Thyroid gland (tissue), 4 donors: ENCODE data around the gene SASH1. TPM values are rescaled to one million over a fixed set of nuclear protein-coding genes. Genes with fewer than 3 reads are reported as not detected.

Source experiments
- DNase-seq, 2 donors: peaks; one replicate each; pipeline ENCODE4 v3.0.0-alpha.2; 2019
- H3K27ac ChIP-seq, 3 donors: fragments of 200-600 bp; sonication (generic); 1 replicate in 2 of 3; 2 replicates in 1 of 3; pipeline ENCODE4 v1.5.1; 2016 to 2019; ENCODE audit warnings: mild to moderate bottlenecking in 1 of 3, moderate library complexity in 1 of 3
- H3K27me3 ChIP-seq: fragments of 200-600 bp; sonication (generic); one replicate; pipeline ENCODE4 v1.5.1; 2019
- H3K36me3 ChIP-seq, 2 donors: fragments of 200-600 bp; sonication (generic); one replicate each; pipeline ENCODE4 v1.5.1; 2016 to 2019
- H3K4me1 ChIP-seq, 2 donors: fragments of 200-600 bp; sonication (generic); one replicate each; pipeline ENCODE4 v1.5.1; 2017 to 2019
- H3K4me3 ChIP-seq, 3 donors: fragments of 200-600 bp; sonication (generic); replicated peaks in 1 of 3; 1 replicate in 2 of 3; 2 replicates in 1 of 3; pipeline ENCODE4 v1.5.1; 2016; ENCODE audit warnings: mild to moderate bottlenecking in 1 of 3
- H3K9me3 ChIP-seq: fragments of 200-600 bp; sonication (generic); one replicate; pipeline ENCODE4 v1.5.1; 2017
- CTCF ChIP-seq, 6 experiments: fragments of 200-600 bp in 3 of 6; fragments of 450-650 bp in 3 of 6; sonication (generic) in 3 of 6; IDR thresholded peaks; one replicate each; pipeline ENCODE4 v1.5.1; 2016 to 2019; ENCODE audit warnings: antibody characterized with exemption in 6 of 6, mild to moderate bottlenecking in 2 of 6, inconsistent platforms in 1 of 6, moderate library complexity in 1 of 6
- POLR2A ChIP-seq, 2 donors: fragments of 450-650 bp; IDR thresholded peaks; one replicate each; pipeline ENCODE4 v1.6.1; 2017; ENCODE audit warnings: antibody characterized with exemption in 2 of 2, mild to moderate bottlenecking in 2 of 2, moderate library complexity in 1 of 2
- WGBS, 2 donors: methylation state at CpG; one replicate each; pipeline ENCODE4 v1.1.5; 2017; 5-methylcytosine and 5-hydroxymethylcytosine counted together
- intact Hi-C: fragments of 100-400 bp; cut with DNase I; formaldehyde crosslinking; loops from one replicate; pipeline ENCODE4 v1.15.1; 2023
- total RNA-seq, 4 donors: library from RNA; depleted of rRNA; stranded (reverse); fragments of >200 nt; gene quantifications; one replicate each; pipeline ENCODE4 v1.2.3, GENCODE V29; 2016

SASH1 gene
- total RNA-seq, 4 donors from 2014 or later, result 154 to 235 (median 190) TPM

GRCh38 chr6:148479497-148479896 is 136.9 kb downstream of the SASH1 start:
- Histone ChIP-seq H3K9me3 (no peaks in the 10 kb centered on the region), H3K27me3 (no peaks in the 10 kb centered on the region), H3K27ac (no peak overlapping the region), H3K36me3 (peaks cover 6 to 14% of the 10 kb centered on the region in 2 donors), H3K4me1 (no peaks in the 10 kb centered on the region), H3K4me3 (no peak overlapping the region)
- DNase-seq, result no peak
- 96 to 97% methylated on average over 5 of the region's 5 CpGs for WGBS, 2 donors
- intact Hi-C loops, result no loop called here
- TF ChIP-seq POLR2A (IDR thresholded peaks at IDR 0.05) (no peak), CTCF (IDR thresholded peaks at IDR 0.05) (no peak)

GRCh38 chr6:148487461-148487860 is 144.8 kb downstream of the SASH1 start:
- Histone ChIP-seq H3K36me3 (peaks cover 11 to 17% of the 10 kb centered on the region in 2 donors), H3K27ac (no peak overlapping the region), H3K4me1 (no peaks in the 10 kb centered on the region), H3K27me3 (no peaks in the 10 kb centered on the region), H3K4me3 (no peak overlapping the region), H3K9me3 (no peaks in the 10 kb centered on the region)
- no peak for DNase-seq
- intact Hi-C loops, result no loop called here
- WGBS, 2 donors, result 87 to 96% methylated on average over 10 of the region's 10 CpGs
- TF ChIP-seq CTCF (IDR thresholded peaks at IDR 0.05), result no peak
- TF ChIP-seq POLR2A (IDR thresholded peaks at IDR 0.05), result no peak

GRCh38 chr6:148491638-148492251 is 149.1 kb downstream of the SASH1 start:
- H3K4me3 ChIP-seq, result no peak overlapping the region
- H3K27ac ChIP-seq, result peak overlapping the region; percentile 21 to 36 (median 32)
- 72 to 81% methylated on average over 6 of the region's 6 CpGs for WGBS, 2 donors
- no peaks in the 10 kb centered on the region for H3K27me3 ChIP-seq
- TF ChIP-seq POLR2A (IDR thresholded peaks at IDR 0.05), result no peak
- no peak for TF ChIP-seq CTCF (IDR thresholded peaks at IDR 0.05)
- H3K36me3 ChIP-seq, result peaks cover 10 to 11% of the 10 kb centered on the region in 2 donors
- peaks cover 2 to 14% of the 10 kb centered on the region in 2 donors for H3K4me1 ChIP-seq
- intact Hi-C loops, result no loop called here
- H3K9me3 ChIP-seq, result no peaks in the 10 kb centered on the region
- DNase-seq, result no peak

- H3K27ac ChIP-seq, result peak overlapping the region in 1 of 3 donors; percentile 36
- H3K27me3 ChIP-seq, result no peaks in the 10 kb centered on the region
- TF ChIP-seq CTCF (IDR thresholded peaks at IDR 0.05) (no peak), POLR2A (IDR thresholded peaks at IDR 0.05) (no peak)
- H3K9me3 ChIP-seq, result no peaks in the 10 kb centered on the region
- intact Hi-C loops, result no loop called here
- H3K4me1 ChIP-seq, result peaks cover 8 to 22% of the 10 kb centered on the region in 2 donors
- no peak overlapping the region for H3K4me3 ChIP-seq
- no peak for DNase-seq
- 85 to 94% methylated on average over 5 of the region's 5 CpGs for WGBS, 2 donors
- H3K36me3 ChIP-seq, result peaks cover 4 to 9% of the 10 kb centered on the region in 2 donors
Observed at GRCh38 chr6:148492654-148493290, 150.1 kb downstream of the SASH1 start.

- H3K4me3 ChIP-seq, result no peak overlapping the region
- no peaks in the 10 kb centered on the region for H3K27me3 ChIP-seq
- WGBS, 2 donors, result 80 to 83% methylated on average over 6 of the region's 6 CpGs
- no peaks in the 10 kb centered on the region for H3K9me3 ChIP-seq
- DNase-seq, result no peak
- TF ChIP-seq POLR2A (IDR thresholded peaks at IDR 0.05), result no peak
- no peak for TF ChIP-seq CTCF (IDR thresholded peaks at IDR 0.05)
- H3K36me3 ChIP-seq, result peaks cover 0 to 3% of the 10 kb centered on the region in 2 donors
- peak overlapping the region; percentile 19 to 71 (median 36) for H3K27ac ChIP-seq
- intact Hi-C loops, result no loop called here
- peaks cover 8 to 22% of the 10 kb centered on the region in 2 donors for H3K4me1 ChIP-seq
Observed at GRCh38 chr6:148493424-148493823, 150.8 kb downstream of the SASH1 start.
